ENCODE results near the gene HAS3. TPM values are rescaled to one million over a fixed set of nuclear protein-coding genes. Genes with fewer than 3 reads are reported as not detected.

Gene HAS3
- total RNA-seq, 1 experiment from 2014 or later: 100 TPM

DNA sequence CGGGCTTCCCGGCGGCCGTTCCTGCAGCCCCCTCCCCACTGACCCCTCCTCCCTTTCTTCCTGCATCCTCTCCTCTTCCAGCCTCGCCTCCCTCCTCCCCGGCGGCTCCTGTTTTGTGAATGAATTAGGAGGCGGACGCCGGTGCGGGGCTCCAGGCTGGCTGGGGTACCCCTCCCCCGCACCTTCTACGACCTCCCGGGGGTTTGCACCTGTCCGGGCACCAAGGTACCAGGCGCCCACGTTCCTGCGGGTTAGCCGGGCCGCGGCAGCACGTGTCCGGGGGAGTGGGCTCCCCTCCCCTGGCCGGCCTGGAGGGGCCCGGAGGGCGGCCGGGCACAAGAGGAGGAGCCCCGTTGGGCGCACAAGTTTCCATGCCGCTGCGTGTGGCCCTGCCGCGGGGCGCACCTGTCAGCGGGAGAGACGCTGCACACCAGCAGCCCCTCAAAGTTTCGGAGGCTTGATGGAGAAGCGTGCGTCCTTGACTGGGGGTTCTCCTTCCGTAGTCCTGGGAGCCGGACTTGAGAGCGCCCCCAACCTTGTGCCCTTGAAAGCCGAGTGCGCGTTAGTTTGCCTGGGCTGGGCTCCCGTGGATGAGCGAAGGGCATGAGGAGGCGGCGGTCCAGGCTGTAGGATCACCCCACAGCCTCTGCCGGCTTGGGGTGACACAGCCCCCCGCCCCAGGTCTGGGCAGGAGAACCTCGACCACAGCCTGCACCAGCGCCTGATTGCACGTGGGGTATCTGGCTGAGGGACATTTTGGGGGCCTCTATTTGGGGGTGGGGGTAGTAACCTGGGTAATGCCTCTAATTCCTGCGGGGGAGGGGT lies 1.2 kb downstream of the HAS3 start:
- no peak overlapping the region for H3T11ph ChIP-seq (ENCODE audit: low read length)
- H3K27ac ChIP-seq (ENCODE audit: insufficient read length, low read depth, low read length): no peak overlapping the region
- no peak overlapping the region for H3K18ac ChIP-seq (ENCODE audit: insufficient read length, low read depth, low read length)
- peaks cover 43 to 45% of the 10 kb centered on the region in 2 experiments for H3K4me1 Mint-ChIP-seq
- H3K4me1 ChIP-seq (ENCODE audit: insufficient read depth, low read length): peaks cover 16% of the 10 kb centered on the region; the same call in 1 of the 2 replicates
- H4K8ac ChIP-seq (replicated peaks; ENCODE audit: insufficient read length, low read depth, low read length): no peak overlapping the region
- H3K9me3 Mint-ChIP-seq: peaks cover 0 to 3% of the 10 kb centered on the region in 2 experiments; a peak in 2 of 5 replicates
- H2BK120ac ChIP-seq (ENCODE audit: low read depth, low read length, poor library complexity, severe bottlenecking): no peak overlapping the region
- H3K14ac ChIP-seq (ENCODE audit: insufficient read depth, low read length): no peak overlapping the region; the same call in none of the 2 replicates
- H2AFZ ChIP-seq (ENCODE audit: low read length): no peak overlapping the region
- H2BK5ac ChIP-seq (ENCODE audit: insufficient read length, low read length): no peak overlapping the region
- H2AK5ac ChIP-seq (ENCODE audit: insufficient read length, low read length): no peak overlapping the region
- H3K27ac Mint-ChIP-seq: peak overlapping the region in 1 of 3 experiments; percentile 97; a peak in 3 of 7 replicates
- no peak overlapping the region for H4K91ac ChIP-seq (ENCODE audit: insufficient read length, low read depth, low read length)
- H3K9me3 ChIP-seq (ENCODE audit: control insufficient read depth, low read depth, low read length): no peaks in the 10 kb centered on the region
- H3K23me2 ChIP-seq (ENCODE audit: insufficient read length, low read depth, low read length, poor library complexity, severe bottlenecking): peaks cover 19% of the 10 kb centered on the region
- no peak overlapping the region for H3K23ac ChIP-seq (ENCODE audit: insufficient read length, low read depth, low read length)
- peak; percentile 66 for DNase-seq
- H3K9ac ChIP-seq (ENCODE audit: extremely low read depth, insufficient read length, low read length): peak overlapping the region; percentile 40
- peaks cover 8% of the 10 kb centered on the region; the same call in 1 of the 2 replicates for H3K79me2 ChIP-seq (ENCODE audit: insufficient read depth, low read length)
- no CpG with 5 or more reads among the region's 55 CpGs for WGBS (ENCODE audit: extremely low coverage, insufficient read length, low lambda C conversion rate)
- H3K4me2 ChIP-seq (ENCODE audit: insufficient read depth, insufficient read length, low read length): peak overlapping the region; percentile 71
- H3K56ac ChIP-seq (ENCODE audit: insufficient read length, low read depth, low read length): no peak overlapping the region
- H2BK20ac ChIP-seq (ENCODE audit: low read depth, low read length, poor library complexity, severe bottlenecking): no peak overlapping the region
- TF ChIP-seq, protein P1, sequence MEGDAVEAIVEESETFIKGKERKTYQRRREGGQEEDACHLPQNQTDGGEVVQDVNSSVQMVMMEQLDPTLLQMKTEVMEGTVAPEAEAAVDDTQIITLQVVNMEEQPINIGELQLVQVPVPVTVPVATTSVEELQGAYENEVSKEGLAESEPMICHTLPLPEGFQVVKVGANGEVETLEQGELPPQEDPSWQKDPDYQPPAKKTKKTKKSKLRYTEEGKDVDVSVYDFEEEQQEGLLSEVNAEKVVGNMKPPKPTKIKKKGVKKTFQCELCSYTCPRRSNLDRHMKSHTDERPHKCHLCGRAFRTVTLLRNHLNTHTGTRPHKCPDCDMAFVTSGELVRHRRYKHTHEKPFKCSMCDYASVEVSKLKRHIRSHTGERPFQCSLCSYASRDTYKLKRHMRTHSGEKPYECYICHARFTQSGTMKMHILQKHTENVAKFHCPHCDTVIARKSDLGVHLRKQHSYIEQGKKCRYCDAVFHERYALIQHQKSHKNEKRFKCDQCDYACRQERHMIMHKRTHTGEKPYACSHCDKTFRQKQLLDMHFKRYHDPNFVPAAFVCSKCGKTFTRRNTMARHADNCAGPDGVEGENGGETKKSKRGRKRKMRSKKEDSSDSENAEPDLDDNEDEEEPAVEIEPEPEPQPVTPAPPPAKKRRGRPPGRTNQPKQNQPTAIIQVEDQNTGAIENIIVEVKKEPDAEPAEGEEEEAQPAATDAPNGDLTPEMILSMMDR (conservative IDR thresholded peaks at IDR 0.05): no peak
- H3K27me3 ChIP-seq (ENCODE audit: insufficient read depth, low read length): no peaks in the 10 kb centered on the region
- H3K4ac ChIP-seq (ENCODE audit: low read depth, low read length): no peak overlapping the region
- no peak overlapping the region for H2BK12ac ChIP-seq (ENCODE audit: insufficient read length, low read depth, low read length)
- peaks cover 19 to 30% (median 22%) of the 10 kb centered on the region in 3 experiments for H3K36me3 Mint-ChIP-seq (ENCODE audit: insufficient read depth in 1 of 3, low read depth in 3 of 3)
- no peaks in the 10 kb centered on the region for H4K20me1 ChIP-seq (ENCODE audit: control insufficient read depth, insufficient read depth, insufficient read length)
- H3K27me3 Mint-ChIP-seq (ENCODE audit: low read depth): peaks cover 12% of the 10 kb centered on the region
- peak overlapping the region; percentile 86 to 94 for H3K4me3 Mint-ChIP-seq
- H2BK15ac ChIP-seq (ENCODE audit: low read depth, low read length): no peak overlapping the region
- no peaks in the 10 kb centered on the region for H3K79me1 ChIP-seq (ENCODE audit: insufficient read depth, low read depth, low read length, poor library complexity, severe bottlenecking)
- H4K5ac ChIP-seq (ENCODE audit: insufficient read length, low read depth, low read length): no peak overlapping the region

All from H9 (cell line).